ENCODE results near the gene DDIT4. TPM values are rescaled to one million over a fixed set of nuclear protein-coding genes. Genes with fewer than 3 reads are reported as not detected.
A peak's percentile ranks its signal among the peaks of the same experiment; 100 is the strongest.

The DDIT4 gene
- total and polyA plus RNA-seq, 12 donors, result 100 to 711 (median 255) TPM

GRCh38 chr10:72314263-72314662, 40.5 kb downstream of the DDIT4 start:
- Histone ChIP-seq H3K4me3 (no peak overlapping the region), H3K9me3 (replicated peaks in 1 of 3) (no peaks in the 10 kb centered on the region), H3K4me1 (replicated peaks in 1 of 2) (peaks cover 49 to 70% of the 10 kb centered on the region in 2 donors), H3K36me3 (replicated peaks in 1 of 2) (no peaks in the 10 kb centered on the region), H3K27me3 (no peaks in the 10 kb centered on the region), H3K27ac (peak overlapping the region in 4 of 5 donors; percentile 41 to 98 (median 94))
- TF ChIP-seq POLR2A (IDR thresholded peaks at IDR 0.05), result no peak
- TF ChIP-seq, protein P1, sequence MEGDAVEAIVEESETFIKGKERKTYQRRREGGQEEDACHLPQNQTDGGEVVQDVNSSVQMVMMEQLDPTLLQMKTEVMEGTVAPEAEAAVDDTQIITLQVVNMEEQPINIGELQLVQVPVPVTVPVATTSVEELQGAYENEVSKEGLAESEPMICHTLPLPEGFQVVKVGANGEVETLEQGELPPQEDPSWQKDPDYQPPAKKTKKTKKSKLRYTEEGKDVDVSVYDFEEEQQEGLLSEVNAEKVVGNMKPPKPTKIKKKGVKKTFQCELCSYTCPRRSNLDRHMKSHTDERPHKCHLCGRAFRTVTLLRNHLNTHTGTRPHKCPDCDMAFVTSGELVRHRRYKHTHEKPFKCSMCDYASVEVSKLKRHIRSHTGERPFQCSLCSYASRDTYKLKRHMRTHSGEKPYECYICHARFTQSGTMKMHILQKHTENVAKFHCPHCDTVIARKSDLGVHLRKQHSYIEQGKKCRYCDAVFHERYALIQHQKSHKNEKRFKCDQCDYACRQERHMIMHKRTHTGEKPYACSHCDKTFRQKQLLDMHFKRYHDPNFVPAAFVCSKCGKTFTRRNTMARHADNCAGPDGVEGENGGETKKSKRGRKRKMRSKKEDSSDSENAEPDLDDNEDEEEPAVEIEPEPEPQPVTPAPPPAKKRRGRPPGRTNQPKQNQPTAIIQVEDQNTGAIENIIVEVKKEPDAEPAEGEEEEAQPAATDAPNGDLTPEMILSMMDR (IDR thresholded peaks at IDR 0.05), result no peak
- intact Hi-C loops (cut with DNase I), result no loop called here
- WGBS, 4 donors, result 95 to 98% (median 96%) methylated on average over 7 of the region's 7 CpGs
- no peak for DNase-seq

GRCh38 chr10:72315054-72315453, 41.3 kb downstream of the DDIT4 start:
- H3K4me3 ChIP-seq, result no peak overlapping the region
- 16 to 34% (median 23%) methylated on average over 7 of the region's 7 CpGs for WGBS, 4 donors
- DNase-seq, result peak in 6 of 7 donors; percentile 51 to 78 (median 68)
- peak overlapping the region; percentile 71 to 98 (median 95) for H3K27ac ChIP-seq
- no peaks in the 10 kb centered on the region for H3K9me3 ChIP-seq (replicated peaks in 1 of 3)
- peaks cover 53 to 69% of the 10 kb centered on the region in 2 donors for H3K4me1 ChIP-seq (replicated peaks in 1 of 2)
- no peaks in the 10 kb centered on the region for H3K36me3 ChIP-seq (replicated peaks in 1 of 2)
- no peaks in the 10 kb centered on the region for H3K27me3 ChIP-seq
- TF ChIP-seq, protein P1 (IDR thresholded peaks at IDR 0.05), result no peak
- TF ChIP-seq POLR2A (IDR thresholded peaks at IDR 0.05), result no peak
- intact Hi-C loops (cut with DNase I), result no loop called here

GRCh38 chr10:72315611-72316385, 42.1 kb downstream of the DDIT4 start:
- H3K4me1 ChIP-seq (replicated peaks in 1 of 2), result peaks cover 55 to 69% of the 10 kb centered on the region in 2 donors
- TF ChIP-seq POLR2A (IDR thresholded peaks at IDR 0.05), result peak in 1 of 2 donors; percentile 86
- TF ChIP-seq, protein P1 (IDR thresholded peaks at IDR 0.05), result no peak
- no peaks in the 10 kb centered on the region for H3K36me3 ChIP-seq (replicated peaks in 1 of 2)
- no peaks in the 10 kb centered on the region for H3K9me3 ChIP-seq (replicated peaks in 1 of 3)
- DNase-seq, result peak; percentile 86 to 96 (median 94)
- H3K4me3 ChIP-seq, result no peak overlapping the region
- H3K27ac ChIP-seq, result peak overlapping the region; percentile 82 to 98 (median 95)
- H3K27me3 ChIP-seq, result no peaks in the 10 kb centered on the region
- 7 to 26% (median 14%) methylated on average over 2 of the region's 2 CpGs for WGBS, 4 donors
- intact Hi-C loops (cut with DNase I), result no loop called here

DNA sequence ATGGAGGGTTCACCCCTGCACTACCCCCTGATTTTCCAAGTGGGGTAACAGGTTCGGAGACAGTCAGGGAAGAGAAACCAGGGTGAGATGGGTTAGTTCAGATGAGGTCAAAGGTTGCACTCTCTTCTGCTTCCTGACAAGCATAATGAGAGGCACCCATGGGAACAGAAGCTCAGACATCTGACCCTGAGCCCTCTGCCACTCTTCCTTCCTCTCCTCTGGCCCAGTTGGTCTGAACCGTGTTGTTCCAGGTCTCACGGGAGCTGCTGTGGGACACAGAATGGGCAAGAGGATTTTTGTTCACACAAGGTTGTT, 42.6 kb downstream of the DDIT4 start:
- no peak for TF ChIP-seq POLR2A (IDR thresholded peaks at IDR 0.05)
- TF ChIP-seq, protein P1 (IDR thresholded peaks at IDR 0.05), result no peak
- 35 to 46% (median 37%) methylated on average over 3 of the region's 3 CpGs for WGBS, 4 donors
- no peaks in the 10 kb centered on the region for H3K36me3 ChIP-seq (replicated peaks in 1 of 2)
- DNase-seq, result peak in 3 of 7 donors; percentile 35 to 44 (median 37)
- peaks cover 60 to 71% of the 10 kb centered on the region in 2 donors for H3K4me1 ChIP-seq (replicated peaks in 1 of 2)
- intact Hi-C loops (cut with DNase I), result no loop called here
- no peaks in the 10 kb centered on the region for H3K9me3 ChIP-seq (replicated peaks in 1 of 3)
- H3K27ac ChIP-seq, result peak overlapping the region; percentile 82 to 98 (median 95)
- H3K27me3 ChIP-seq, result no peaks in the 10 kb centered on the region
- H3K4me3 ChIP-seq, result no peak overlapping the region

Measured in adrenal gland (tissue), 12 donors.